ENCODE results near the gene CLIP2. TPM values are rescaled to one million over a fixed set of nuclear protein-coding genes. Genes with fewer than 3 reads are reported as not detected.
"Not testable (repeated sequence)": the region's sequence is repeated elsewhere in the genome, so short reads cannot be mapped to it uniquely, and the experiment has no call there.

Gene CLIP2
- total RNA-seq, 1 donor from 2014 or later: 24.1 TPM

DNA sequence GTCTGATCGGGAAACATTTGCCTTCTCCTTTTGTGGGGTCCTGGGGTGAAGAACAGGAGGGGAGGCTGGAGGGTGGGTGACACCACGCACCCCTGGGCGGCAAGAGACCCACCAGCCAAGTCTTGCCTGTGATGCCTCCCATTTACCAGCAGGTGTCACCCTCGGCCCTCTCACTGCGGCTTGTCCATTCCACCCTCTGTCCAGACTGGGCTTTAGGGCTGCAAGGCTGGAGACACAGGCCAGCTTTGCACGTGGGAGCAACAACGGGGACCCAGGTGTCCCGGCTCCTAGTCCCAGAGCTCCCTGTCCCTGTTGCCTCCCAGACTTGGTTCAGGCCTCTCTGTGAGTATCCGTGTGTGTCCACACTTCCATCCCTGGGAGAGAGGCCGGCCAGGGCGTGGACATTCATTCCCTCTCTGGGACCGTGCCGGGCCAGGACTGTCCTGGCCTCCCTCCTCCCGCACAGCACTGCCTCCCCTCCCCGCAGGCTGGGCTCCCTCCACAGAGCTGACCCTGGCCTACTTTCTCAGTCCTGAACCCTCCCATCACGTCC lies 128.3 kb downstream of the CLIP2 start:
- H3K4me1 ChIP-seq: no peaks in the 10 kb centered on the region
- TF ChIP-seq, protein P1, sequence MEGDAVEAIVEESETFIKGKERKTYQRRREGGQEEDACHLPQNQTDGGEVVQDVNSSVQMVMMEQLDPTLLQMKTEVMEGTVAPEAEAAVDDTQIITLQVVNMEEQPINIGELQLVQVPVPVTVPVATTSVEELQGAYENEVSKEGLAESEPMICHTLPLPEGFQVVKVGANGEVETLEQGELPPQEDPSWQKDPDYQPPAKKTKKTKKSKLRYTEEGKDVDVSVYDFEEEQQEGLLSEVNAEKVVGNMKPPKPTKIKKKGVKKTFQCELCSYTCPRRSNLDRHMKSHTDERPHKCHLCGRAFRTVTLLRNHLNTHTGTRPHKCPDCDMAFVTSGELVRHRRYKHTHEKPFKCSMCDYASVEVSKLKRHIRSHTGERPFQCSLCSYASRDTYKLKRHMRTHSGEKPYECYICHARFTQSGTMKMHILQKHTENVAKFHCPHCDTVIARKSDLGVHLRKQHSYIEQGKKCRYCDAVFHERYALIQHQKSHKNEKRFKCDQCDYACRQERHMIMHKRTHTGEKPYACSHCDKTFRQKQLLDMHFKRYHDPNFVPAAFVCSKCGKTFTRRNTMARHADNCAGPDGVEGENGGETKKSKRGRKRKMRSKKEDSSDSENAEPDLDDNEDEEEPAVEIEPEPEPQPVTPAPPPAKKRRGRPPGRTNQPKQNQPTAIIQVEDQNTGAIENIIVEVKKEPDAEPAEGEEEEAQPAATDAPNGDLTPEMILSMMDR (IDR thresholded peaks at IDR 0.05): peak; percentile 96
- intact Hi-C loops (cut with DNase I): no loop called here
- ATAC-seq: peak; percentile 93 to 95
- H3K27ac ChIP-seq: no peak overlapping the region
- no peaks in the 10 kb centered on the region for H3K36me3 ChIP-seq
- no peaks in the 10 kb centered on the region for H3K9me3 ChIP-seq
- peak; percentile 73 for DNase-seq
- H3K4me3 ChIP-seq: no peak overlapping the region
- H3K27me3 ChIP-seq (ENCODE audit: low read depth): no peaks in the 10 kb centered on the region

DNA sequence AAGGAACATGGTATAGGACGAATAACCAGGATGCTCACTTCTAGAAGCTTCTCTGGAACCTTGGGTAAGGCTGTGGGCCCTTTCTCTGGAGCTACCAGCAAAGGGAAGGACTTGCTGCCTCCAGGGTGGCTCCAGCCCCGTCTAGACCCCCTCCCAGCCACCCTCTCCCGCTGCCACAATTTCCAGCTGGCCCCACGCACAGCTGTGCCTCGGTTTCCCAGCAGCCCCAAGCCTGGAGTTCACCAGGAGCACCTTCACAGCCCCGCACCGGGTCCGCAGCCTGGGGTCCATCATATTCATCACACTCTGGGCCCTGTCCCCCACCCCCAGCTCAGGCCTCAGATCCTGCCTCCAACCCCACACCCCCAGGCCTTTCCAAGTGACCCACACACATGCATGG lies 128.9 kb downstream of the CLIP2 start:
- H3K4me1 ChIP-seq: no peaks in the 10 kb centered on the region
- H3K36me3 ChIP-seq: no peaks in the 10 kb centered on the region
- TF ChIP-seq, protein P1 (IDR thresholded peaks at IDR 0.05): no peak
- no peaks in the 10 kb centered on the region for H3K27me3 ChIP-seq (ENCODE audit: low read depth)
- no peak for DNase-seq
- no peak overlapping the region for H3K4me3 ChIP-seq
- no peaks in the 10 kb centered on the region for H3K9me3 ChIP-seq
- ATAC-seq: no peak
- H3K27ac ChIP-seq: no peak overlapping the region
- intact Hi-C loops (cut with DNase I): no loop called here

DNA sequence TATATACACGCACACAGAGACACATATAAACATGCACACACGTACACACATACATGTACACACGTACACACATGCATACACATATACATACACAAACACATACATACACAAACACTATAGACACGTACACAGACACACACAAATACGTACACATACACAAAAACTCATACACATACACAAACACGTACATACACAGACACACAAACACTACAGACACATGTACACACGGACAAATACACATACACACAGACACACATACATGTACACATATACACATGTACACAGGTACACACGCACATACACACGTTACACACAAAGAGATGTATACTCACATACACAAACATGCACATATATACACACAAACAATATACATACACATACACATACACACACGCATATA lies 129.3 kb downstream of the CLIP2 start:
- Histone ChIP-seq H3K9me3 (no peaks in the 10 kb centered on the region), H3K27me3 (ENCODE audit: low read depth) (no peaks in the 10 kb centered on the region), H3K27ac (no peak overlapping the region), H3K36me3 (no peaks in the 10 kb centered on the region), H3K4me1 (no peaks in the 10 kb centered on the region), H3K4me3 (no peak overlapping the region)
- intact Hi-C loops (cut with DNase I): no loop called here
- TF ChIP-seq, protein P1 (IDR thresholded peaks at IDR 0.05): no peak
- ATAC-seq (peak in 1 of 2 donors; percentile 18), DNase-seq (no peak)

DNA sequence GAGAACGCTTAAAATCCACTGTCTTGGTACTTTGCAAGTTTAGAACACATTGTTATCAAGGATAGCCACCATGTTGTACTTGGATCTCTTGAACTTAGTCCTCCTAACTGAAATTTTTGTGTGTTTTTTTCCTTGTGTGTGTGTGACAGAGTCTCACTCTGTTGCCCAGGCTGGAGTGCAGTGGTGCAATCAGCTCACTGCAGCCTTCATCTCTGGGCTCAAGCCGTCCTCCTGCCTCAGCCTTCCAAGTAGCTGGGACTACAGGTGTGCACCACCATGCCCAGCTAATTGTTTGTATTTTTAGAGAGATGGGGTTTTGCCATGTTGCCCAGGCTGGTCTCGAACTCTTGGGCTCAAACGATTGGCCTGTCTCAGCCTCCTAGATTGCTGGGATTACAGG lies 130.0 kb downstream of the CLIP2 start:
- H3K27ac ChIP-seq; H3K27me3 ChIP-seq (ENCODE audit: low read depth); H3K36me3 ChIP-seq; DNase-seq; H3K4me1 ChIP-seq; H3K4me3 ChIP-seq; H3K9me3 ChIP-seq; intact Hi-C loops (cut with DNase I); ATAC-seq: not testable (repeated sequence)

DNA sequence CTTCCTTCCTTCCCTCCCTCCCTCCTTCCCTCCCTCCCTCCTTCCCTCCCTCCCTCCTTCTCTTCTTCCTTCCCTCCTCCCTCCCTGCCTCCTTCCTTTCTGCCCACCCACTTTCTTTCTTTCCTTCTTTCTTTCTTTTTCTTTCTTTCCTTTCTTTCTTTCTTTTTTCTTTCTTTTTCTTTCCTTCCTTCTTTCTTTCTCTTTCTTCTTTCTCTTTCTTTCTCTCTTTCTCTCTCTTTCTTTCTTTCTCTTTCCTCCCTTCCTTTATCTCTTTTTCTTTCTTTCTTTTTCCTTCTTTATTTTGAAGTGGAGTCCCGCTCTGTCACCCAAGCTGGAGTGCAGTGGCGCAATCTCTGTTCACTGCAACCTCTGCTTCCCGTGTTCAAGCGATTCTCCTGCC lies 130.8 kb downstream of the CLIP2 start:
- no peaks in the 10 kb centered on the region for H3K4me1 ChIP-seq
- TF ChIP-seq, protein P1 (IDR thresholded peaks at IDR 0.05): no peak
- H3K9me3 ChIP-seq: no peaks in the 10 kb centered on the region
- no peak overlapping the region for H3K4me3 ChIP-seq
- H3K36me3 ChIP-seq: no peaks in the 10 kb centered on the region
- no peaks in the 10 kb centered on the region for H3K27me3 ChIP-seq (ENCODE audit: low read depth)
- intact Hi-C loops (cut with DNase I): no loop called here
- no peak overlapping the region for H3K27ac ChIP-seq
- no peak for ATAC-seq
- no peak for DNase-seq

DNA sequence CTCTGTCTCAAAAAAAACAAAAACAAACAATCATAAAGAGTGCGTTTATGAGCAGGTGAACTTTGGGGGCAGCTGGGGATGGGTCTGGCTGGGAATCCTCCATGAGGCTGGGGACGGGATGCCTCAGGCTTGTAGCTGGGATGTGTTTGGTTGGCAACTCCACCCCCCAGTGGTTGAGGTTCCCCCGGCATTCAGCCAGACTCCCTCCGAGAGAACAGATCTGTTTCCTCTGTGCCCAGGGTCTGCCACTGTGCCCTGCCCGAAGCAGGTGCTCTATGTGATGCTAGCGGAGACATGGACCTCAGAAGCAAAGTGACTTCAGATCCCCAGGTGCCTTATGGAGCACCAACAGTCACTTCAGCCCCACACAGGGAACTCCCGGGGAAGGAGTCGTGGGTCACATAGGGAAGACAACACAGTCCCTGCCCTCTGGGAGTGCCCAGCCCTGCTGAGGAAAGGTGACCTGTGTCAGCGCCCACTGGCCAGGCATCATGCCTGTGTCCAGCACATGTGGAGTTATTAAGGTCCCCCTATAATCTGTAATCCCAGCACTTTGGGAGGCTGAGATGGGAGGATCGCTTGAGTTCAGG lies 135.2 kb downstream of the CLIP2 start:
- H3K36me3 ChIP-seq: no peaks in the 10 kb centered on the region
- H3K4me1 ChIP-seq: no peaks in the 10 kb centered on the region
- TF ChIP-seq, protein P1 (IDR thresholded peaks at IDR 0.05): no peak
- no peaks in the 10 kb centered on the region for H3K27me3 ChIP-seq (ENCODE audit: low read depth)
- DNase-seq (no peak), ATAC-seq (no peak)
- H3K27ac ChIP-seq: no peak overlapping the region
- H3K4me3 ChIP-seq: no peak overlapping the region
- intact Hi-C loops (cut with DNase I): no loop called here
- H3K9me3 ChIP-seq: no peaks in the 10 kb centered on the region

Measured in lower lobe of right lung (tissue), 2 donors.